ENCODE data around the gene KLHDC4.

- no peak for TF ChIP-seq CTCF (IDR thresholded peaks at IDR 0.05)
- no peak for TF ChIP-seq EP300 (IDR thresholded peaks at IDR 0.05)
These were observed 29.6 kb upstream of the KLHDC4 start for GRCh38 chr16:87795336-87795735.
